Activated T-helper 17 cell treated with anti-CD3 and anti-CD28 coated beads, Interleukin-2, amount 50 U/mL, for 72 hours (primary cell): ENCODE measurements around the gene GALNT13. TPM values are rescaled to one million over a fixed set of nuclear protein-coding genes. Genes with fewer than 3 reads are reported as not detected.

Experiments used
- ATAC-seq: fragments of 150-1000 bp; cut with Tn5 transposase; replicated peaks from 2 replicates; pipeline ENCODE4 v1.10.0; 2021; ENCODE audit warnings: mild to moderate bottlenecking, moderate library complexity
- H3K27ac Mint-ChIP-seq: one replicate; pipeline ENCODE4 v1.8.0; 2022; ENCODE audit warnings: mixed read lengths
- H3K27me3 Mint-ChIP-seq: one replicate; pipeline ENCODE4 v1.8.0; 2022; ENCODE audit warnings: mixed read lengths
- H3K36me3 Mint-ChIP-seq: one replicate; pipeline ENCODE4 v1.8.0; 2022; ENCODE audit warnings: low read depth, mild to moderate bottlenecking, mixed read lengths
- H3K4me1 Mint-ChIP-seq: one replicate; pipeline ENCODE4 v1.8.0; 2022; ENCODE audit warnings: mixed read lengths
- H3K4me3 Mint-ChIP-seq: one replicate; pipeline ENCODE4 v1.8.0; 2022; ENCODE audit warnings: mild to moderate bottlenecking, mixed read lengths
- H3K9me3 Mint-ChIP-seq: one replicate; pipeline ENCODE4 v1.8.0; 2022; ENCODE audit warnings: mixed read lengths
- total RNA-seq, 2 donors: library from RNA; stranded (reverse); gene quantifications; one replicate each; pipeline ENCODE4 v1.2.3, GENCODE V29; 2022

The GALNT13 gene
- total RNA-seq, 2 donors from 2014 or later = not detected

DNA sequence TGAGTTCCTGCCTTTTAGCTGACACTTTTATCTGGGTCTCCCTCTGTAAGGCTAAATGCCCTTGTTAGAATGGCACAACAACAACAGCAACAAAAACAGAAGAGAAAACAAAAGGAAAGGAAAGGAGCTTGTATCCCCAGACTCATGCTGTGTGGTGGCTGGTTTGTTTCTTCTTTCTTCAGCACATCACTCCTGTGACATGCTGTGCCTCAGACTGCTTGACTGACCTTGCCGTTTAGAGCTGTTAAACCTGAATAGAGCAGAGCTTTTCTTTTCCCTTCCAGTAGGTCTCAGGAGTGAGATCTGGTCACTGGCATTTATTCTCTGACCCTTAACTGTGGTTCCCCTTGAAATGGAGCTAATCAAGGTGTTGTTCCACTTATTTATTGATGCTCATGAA, 18.9 kb downstream of the GALNT13 start:
- Mint-ChIP-seq H3K36me3 (no peaks in the 10 kb centered on the region), H3K9me3 (peaks cover 13% of the 10 kb centered on the region), H3K4me1 (no peaks in the 10 kb centered on the region), H3K27me3 (no peaks in the 10 kb centered on the region), H3K27ac (no peak overlapping the region), H3K4me3 (no peak overlapping the region)
- no peak for ATAC-seq

DNA sequence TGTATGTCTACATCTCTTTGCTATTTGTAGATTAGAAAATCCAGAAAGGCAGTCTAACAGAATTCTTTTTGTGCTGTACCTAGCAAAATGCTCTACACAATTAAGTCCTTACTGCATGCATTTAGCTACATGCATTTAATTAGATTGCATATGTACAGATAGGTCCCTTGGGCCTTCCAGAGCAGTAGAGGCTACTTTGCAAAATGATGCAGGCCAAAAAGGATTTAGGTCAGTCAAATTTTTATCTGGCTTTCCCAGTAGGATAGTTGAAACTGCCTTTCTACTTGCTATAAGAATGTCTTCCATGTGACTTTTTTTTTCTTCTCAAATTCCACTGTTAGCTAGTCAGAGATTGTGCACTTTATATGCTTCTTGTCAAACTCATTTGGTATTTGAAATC, 19.3 kb downstream of the GALNT13 start:
- H3K36me3 Mint-ChIP-seq = no peaks in the 10 kb centered on the region
- peaks cover 11% of the 10 kb centered on the region for H3K9me3 Mint-ChIP-seq
- H3K4me1 Mint-ChIP-seq = no peaks in the 10 kb centered on the region
- no peaks in the 10 kb centered on the region for H3K27me3 Mint-ChIP-seq
- H3K4me3 Mint-ChIP-seq = no peak overlapping the region
- H3K27ac Mint-ChIP-seq = no peak overlapping the region
- no peak for ATAC-seq

DNA sequence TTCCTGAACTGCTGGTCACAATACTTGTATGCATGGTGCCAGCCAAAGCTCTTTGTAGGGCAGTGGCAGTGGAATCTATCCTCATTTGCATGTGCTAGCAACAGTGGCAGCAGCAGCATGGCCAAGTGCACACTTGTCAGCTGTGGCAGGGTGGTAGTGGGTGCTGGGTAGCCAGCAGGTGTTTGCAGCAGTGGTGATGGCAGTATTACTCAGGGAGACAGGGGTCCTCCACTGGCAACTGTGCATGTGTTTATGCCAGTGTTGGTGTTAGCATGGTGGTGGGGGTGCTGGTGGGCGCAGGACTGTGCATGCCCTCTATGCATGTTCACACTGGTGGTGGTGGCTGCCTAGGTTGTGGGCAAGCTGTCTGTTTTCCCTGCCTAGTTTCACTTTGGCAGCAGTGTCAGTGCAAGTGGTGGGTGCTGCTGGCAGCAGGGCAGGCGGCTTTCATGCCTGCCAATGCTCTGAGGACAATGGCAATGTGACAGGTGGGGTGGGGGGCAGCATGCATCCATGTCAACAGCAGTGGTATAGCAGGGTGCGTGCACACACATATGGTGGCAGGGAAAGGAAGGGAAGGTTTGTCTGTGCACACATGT, 41.2 kb downstream of the GALNT13 start:
- peaks cover 29% of the 10 kb centered on the region for H3K9me3 Mint-ChIP-seq
- H3K4me1 Mint-ChIP-seq = no peaks in the 10 kb centered on the region
- H3K36me3 Mint-ChIP-seq = no peaks in the 10 kb centered on the region
- no peaks in the 10 kb centered on the region for H3K27me3 Mint-ChIP-seq
- no peak for ATAC-seq
- no peak overlapping the region for H3K4me3 Mint-ChIP-seq
- no peak overlapping the region for H3K27ac Mint-ChIP-seq

DNA sequence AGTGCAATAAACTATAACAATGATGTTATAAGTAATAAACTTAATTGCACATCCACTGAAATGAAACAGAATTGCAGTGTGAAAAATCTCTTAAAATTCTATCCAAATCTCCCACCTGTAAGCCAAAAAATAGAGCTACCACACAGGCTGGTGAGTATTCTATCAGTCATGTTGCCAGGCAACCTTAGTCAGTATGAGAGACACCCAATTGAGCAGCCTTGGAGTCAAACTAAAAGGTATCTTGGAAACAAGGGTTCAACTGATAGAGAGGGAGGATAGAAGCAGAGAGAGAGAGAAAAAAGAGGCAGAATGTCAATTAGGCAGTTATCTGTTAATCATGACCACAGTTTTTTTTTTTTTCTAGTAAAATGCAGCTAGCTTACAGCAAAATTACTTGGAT, 45.8 kb downstream of the GALNT13 start:
- H3K4me3 Mint-ChIP-seq = no peak overlapping the region
- H3K36me3 Mint-ChIP-seq = no peaks in the 10 kb centered on the region
- H3K4me1 Mint-ChIP-seq = no peaks in the 10 kb centered on the region
- no peaks in the 10 kb centered on the region for H3K27me3 Mint-ChIP-seq
- H3K9me3 Mint-ChIP-seq = no peaks in the 10 kb centered on the region
- no peak overlapping the region for H3K27ac Mint-ChIP-seq
- no peak for ATAC-seq

DNA sequence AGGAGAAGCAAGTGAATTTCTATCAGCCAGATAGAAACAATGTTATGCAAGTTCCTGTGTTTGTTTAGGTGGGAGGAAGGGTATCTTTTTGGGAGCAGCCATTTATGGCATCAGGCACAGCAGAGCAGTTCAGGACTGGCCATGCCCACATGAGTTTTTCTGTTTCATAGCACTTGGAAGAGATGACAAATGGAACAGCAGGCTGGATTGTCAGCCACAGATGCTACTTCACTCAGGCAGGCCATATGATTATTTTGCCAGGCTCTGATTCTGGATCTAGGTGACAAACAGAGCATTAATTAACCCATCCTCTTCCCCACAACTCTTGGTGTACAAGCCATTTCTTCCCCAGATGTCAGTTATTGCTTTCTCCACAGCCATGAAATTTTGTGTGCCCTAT, 63.8 kb downstream of the GALNT13 start:
- H3K27ac Mint-ChIP-seq = no peak overlapping the region
- no peaks in the 10 kb centered on the region for H3K36me3 Mint-ChIP-seq
- no peaks in the 10 kb centered on the region for H3K4me1 Mint-ChIP-seq
- H3K27me3 Mint-ChIP-seq = no peaks in the 10 kb centered on the region
- no peak for ATAC-seq
- peaks cover 17% of the 10 kb centered on the region for H3K9me3 Mint-ChIP-seq
- H3K4me3 Mint-ChIP-seq = no peak overlapping the region

DNA sequence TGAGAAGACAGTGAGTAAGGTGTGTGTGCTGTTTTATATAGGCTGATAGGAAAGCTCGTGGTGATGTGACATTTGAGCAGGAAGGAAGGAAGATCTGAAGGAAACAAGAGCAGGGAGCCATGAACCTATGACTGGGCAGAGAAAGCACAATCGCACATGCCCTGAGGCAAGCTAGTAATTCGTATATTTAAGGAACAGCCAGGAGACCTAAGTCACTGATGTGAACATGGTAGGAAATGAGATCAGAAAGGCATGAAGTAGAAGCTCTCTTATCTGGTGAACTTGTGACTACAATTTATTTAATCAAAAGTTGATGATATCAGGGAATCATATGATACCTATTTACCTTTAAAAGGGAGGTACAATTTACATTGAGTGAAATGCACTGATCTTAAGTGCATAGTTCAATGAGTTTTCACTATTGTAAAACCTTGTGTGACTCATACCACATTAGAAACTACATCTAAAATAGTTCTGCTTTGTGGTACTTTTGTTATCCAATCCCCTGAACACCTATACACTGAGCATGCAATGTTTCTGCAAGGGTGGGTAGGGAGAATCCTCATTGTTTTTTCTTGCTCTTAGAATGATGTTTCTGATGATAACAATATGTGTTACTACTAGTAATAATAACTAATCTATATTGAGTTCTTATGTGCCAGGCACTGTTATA, 67.5 kb downstream of the GALNT13 start:
- H3K9me3 Mint-ChIP-seq = peaks cover 9% of the 10 kb centered on the region
- H3K4me1 Mint-ChIP-seq = no peaks in the 10 kb centered on the region
- H3K4me3 Mint-ChIP-seq = no peak overlapping the region
- no peaks in the 10 kb centered on the region for H3K36me3 Mint-ChIP-seq
- no peak for ATAC-seq
- no peaks in the 10 kb centered on the region for H3K27me3 Mint-ChIP-seq
- no peak overlapping the region for H3K27ac Mint-ChIP-seq

DNA sequence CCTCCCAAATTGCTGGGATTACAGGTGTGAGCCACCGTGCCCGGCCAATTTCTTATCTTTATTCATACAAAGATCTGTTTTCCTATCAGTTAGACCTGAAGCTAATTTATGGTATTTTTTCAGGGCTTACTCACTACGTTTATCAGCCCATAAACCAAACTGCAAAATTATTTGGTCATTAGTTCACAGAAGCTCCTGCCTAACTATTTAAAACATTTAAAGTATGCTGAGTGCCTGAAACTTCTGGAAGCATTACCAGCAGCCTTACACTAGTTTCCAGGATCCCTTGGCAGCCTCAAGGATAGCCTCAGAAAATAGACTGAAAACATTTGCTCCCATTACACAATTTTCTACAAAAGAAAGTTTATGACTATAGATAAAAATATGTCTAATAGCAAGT, 68.8 kb downstream of the GALNT13 start:
- H3K4me3 Mint-ChIP-seq = no peak overlapping the region
- ATAC-seq = no peak
- no peak overlapping the region for H3K27ac Mint-ChIP-seq
- peaks cover 10% of the 10 kb centered on the region for H3K9me3 Mint-ChIP-seq
- no peaks in the 10 kb centered on the region for H3K36me3 Mint-ChIP-seq
- no peaks in the 10 kb centered on the region for H3K27me3 Mint-ChIP-seq
- no peaks in the 10 kb centered on the region for H3K4me1 Mint-ChIP-seq

DNA sequence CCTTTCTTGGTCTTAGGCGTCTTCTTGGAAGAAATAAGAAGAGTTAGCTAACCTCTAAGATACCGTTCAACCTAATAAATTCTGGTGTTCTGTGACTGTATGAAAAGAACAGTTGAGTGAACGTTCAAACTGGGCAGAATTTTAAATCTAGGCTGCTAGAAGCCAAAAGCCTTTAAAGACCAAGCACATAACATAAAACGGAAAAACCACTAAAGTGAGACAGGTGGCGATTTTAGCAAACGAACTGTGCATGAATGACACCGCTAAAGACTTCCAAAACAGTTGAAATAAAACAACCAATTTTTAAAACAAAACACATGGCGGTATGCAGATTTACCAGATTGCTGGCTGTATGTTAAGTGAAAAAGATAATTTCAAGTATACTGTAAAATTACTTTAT, 73.1 kb downstream of the GALNT13 start:
- no peak for ATAC-seq
- no peak overlapping the region for H3K27ac Mint-ChIP-seq
- H3K36me3 Mint-ChIP-seq = no peaks in the 10 kb centered on the region
- no peaks in the 10 kb centered on the region for H3K27me3 Mint-ChIP-seq
- H3K4me3 Mint-ChIP-seq = no peak overlapping the region
- peaks cover 14% of the 10 kb centered on the region for H3K9me3 Mint-ChIP-seq
- H3K4me1 Mint-ChIP-seq = no peaks in the 10 kb centered on the region

DNA sequence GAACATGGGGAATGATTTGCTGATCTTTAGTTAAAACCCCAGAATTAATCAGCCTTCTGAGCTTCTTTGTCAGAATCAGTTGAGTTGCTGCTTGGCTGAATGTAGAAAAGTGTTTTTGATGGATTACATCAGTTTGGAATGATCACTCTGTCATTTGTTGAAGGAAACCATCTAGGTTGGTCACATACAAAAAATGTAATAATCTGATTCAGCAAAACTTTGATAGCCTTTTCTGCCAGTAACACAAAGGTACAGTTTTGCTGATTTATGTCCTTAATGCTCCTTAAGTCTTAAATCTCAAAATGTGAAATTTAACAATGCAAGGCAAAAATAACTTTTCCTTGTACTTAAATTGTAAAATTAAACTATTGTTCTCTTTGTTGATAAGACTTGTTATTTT, 74.3 kb downstream of the GALNT13 start:
- Mint-ChIP-seq H3K4me3 (no peak overlapping the region), H3K9me3 (peaks cover 14% of the 10 kb centered on the region), H3K27me3 (no peaks in the 10 kb centered on the region), H3K4me1 (no peaks in the 10 kb centered on the region), H3K36me3 (no peaks in the 10 kb centered on the region), H3K27ac (no peak overlapping the region)
- ATAC-seq = no peak

DNA sequence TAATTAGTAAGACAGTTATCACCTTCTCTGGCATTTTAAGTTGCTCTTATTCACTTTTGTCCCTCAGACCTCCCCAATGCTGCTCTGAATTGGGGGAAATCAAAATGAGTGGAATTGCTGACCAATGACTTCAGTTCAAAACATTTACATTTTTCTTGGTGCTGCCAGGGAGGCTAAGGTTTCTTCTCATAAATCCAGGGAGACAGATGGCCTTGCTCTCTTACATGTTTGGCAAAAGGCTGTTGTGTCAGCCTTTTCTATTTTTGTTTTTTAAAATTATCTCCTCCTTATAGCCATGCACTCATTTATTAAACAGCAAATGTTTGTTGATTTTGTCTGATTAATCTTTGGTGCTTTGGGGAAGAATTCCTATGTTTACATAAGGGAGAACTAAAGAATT, 82.0 kb downstream of the GALNT13 start:
- Mint-ChIP-seq H3K27ac (no peak overlapping the region), H3K9me3 (peaks cover 5% of the 10 kb centered on the region), H3K4me1 (no peaks in the 10 kb centered on the region), H3K27me3 (no peaks in the 10 kb centered on the region), H3K4me3 (no peak overlapping the region), H3K36me3 (no peaks in the 10 kb centered on the region)
- no peak for ATAC-seq

DNA sequence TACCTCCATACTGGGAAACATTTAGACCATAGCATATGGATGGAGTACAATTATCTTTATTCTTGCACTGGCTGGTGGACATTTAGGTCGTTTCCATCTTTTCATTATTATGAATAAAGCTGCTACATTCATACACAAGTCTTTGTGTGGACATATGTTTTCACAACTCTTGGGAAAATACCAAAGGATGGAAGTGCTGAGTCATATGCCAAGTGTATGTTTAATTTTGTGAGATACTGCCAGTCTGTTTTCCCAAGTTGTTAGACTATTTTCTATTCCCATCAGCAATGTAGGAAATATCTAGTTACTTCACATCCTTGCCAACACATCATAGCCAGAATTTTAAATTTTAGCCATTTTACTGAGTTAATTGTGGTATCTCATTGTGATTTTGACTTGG, 91.5 kb downstream of the GALNT13 start:
- H3K4me1 Mint-ChIP-seq = no peaks in the 10 kb centered on the region
- peaks cover 19% of the 10 kb centered on the region for H3K9me3 Mint-ChIP-seq
- no peak for ATAC-seq
- no peak overlapping the region for H3K4me3 Mint-ChIP-seq
- H3K27ac Mint-ChIP-seq = no peak overlapping the region
- H3K36me3 Mint-ChIP-seq = no peaks in the 10 kb centered on the region
- no peaks in the 10 kb centered on the region for H3K27me3 Mint-ChIP-seq

DNA sequence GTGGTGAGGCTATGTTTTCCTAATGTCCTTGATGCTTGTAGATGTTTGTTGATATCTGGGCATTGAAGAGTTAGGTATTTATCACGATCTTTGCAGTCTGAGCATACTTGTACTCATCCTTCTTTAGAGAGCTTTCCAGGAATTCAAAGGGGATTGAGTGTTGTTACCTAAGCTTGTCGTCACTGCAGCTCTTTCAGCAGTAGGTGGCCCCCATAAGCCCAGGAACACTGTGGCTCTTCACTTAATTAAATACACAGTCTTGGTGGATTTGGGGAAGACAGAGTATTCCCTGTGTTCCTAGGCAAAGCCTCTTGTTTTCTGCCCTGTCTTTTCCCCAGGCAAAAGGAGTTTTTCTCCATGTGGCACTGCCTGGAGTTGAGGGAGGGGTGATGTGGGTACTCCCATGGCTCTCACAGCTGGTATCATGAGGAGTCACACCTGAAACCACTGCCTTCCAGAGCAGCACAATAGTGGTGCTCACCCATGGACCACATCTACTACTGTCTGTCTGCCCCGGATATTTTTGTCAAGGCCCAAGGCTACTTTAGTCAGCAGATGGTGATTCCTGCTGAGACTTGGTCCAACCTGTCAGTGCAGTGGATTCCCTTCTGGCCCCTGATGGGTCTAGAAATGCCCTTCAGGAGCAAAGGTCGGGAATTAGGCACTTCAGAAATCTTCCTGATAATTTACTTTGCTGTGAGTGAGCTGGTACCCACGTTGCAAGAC, 95.7 kb downstream of the GALNT13 start:
- ATAC-seq = no peak
- H3K27ac Mint-ChIP-seq = no peak overlapping the region
- no peaks in the 10 kb centered on the region for H3K36me3 Mint-ChIP-seq
- H3K4me1 Mint-ChIP-seq = no peaks in the 10 kb centered on the region
- peaks cover 21% of the 10 kb centered on the region for H3K9me3 Mint-ChIP-seq
- no peak overlapping the region for H3K4me3 Mint-ChIP-seq
- H3K27me3 Mint-ChIP-seq = no peaks in the 10 kb centered on the region

DNA sequence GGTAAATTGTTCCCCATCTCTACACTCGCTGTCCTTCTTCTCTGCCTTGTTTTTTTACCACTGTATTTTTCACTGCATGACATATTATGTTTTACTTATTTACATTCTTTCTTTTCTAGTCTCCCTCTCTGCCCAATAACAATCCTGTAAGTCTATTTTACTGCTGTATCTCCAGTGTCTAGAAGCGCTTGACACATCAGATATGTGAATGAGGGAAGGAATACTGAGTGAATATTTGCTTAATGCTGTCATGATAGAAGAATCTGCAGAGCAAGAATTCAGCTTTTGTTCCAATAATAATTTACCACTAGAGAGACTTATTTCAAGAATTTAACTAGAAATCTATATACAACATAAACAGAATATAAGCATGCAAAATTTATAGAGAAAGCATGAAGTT, 99.5 kb downstream of the GALNT13 start:
- Mint-ChIP-seq H3K4me3 (no peak overlapping the region), H3K4me1 (no peaks in the 10 kb centered on the region), H3K36me3 (no peaks in the 10 kb centered on the region), H3K9me3 (peaks cover 26% of the 10 kb centered on the region), H3K27ac (no peak overlapping the region), H3K27me3 (no peaks in the 10 kb centered on the region)
- no peak for ATAC-seq

DNA sequence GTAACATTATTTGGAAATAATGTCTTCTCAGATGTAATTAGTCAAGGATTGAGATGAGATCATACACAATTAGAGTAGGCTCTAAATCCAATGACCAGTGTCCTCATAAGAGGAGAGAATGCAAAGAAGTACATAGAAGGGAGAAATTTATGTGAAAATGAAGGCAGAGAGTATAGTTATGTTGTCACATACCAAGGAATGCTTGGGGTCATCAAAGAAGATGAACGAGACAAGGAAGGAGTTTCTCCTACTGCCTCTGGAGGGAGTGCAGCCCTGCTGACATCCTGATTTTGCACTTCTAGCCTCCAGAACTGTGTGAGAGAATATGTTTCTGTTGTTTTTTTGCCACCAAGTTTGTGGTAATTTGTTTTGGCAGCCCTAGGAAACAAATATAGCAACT, 100.1 kb downstream of the GALNT13 start:
- H3K4me1 Mint-ChIP-seq = no peaks in the 10 kb centered on the region
- no peak overlapping the region for H3K4me3 Mint-ChIP-seq

DNA sequence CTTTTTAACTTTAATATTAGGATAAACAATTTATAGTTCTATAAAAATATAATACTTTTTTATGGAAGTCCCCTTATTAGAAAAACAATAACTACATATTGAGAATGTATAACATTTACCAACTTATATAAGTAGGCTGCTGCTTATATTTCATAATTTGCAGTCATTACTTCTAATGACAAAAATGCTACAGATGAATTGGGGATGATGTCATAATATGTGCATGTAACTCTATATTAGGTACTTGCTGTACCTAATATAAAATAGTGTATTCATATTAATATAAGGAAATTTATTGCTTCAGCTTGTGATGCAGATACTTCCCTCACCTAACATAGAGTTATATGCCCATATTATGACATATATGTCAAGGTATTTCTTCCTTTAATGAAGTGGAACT, 100.7 kb downstream of the GALNT13 start:
- Mint-ChIP-seq H3K4me1 (no peaks in the 10 kb centered on the region), H3K4me3 (no peak overlapping the region), H3K36me3 (no peaks in the 10 kb centered on the region), H3K27ac (no peak overlapping the region), H3K27me3 (no peaks in the 10 kb centered on the region), H3K9me3 (peaks cover 26% of the 10 kb centered on the region)
- no peak for ATAC-seq

More for the DNA sequence above, 100.1 kb downstream of the GALNT13 start:
- no peak for ATAC-seq
- no peaks in the 10 kb centered on the region for H3K27me3 Mint-ChIP-seq
- H3K27ac Mint-ChIP-seq = no peak overlapping the region
- H3K9me3 Mint-ChIP-seq = peaks cover 26% of the 10 kb centered on the region
- no peaks in the 10 kb centered on the region for H3K36me3 Mint-ChIP-seq
